ENCODE data around the gene RAI1.
A peak's percentile ranks its signal among the peaks of the same experiment; 100 is the strongest.

RAI1 gene

DNA sequence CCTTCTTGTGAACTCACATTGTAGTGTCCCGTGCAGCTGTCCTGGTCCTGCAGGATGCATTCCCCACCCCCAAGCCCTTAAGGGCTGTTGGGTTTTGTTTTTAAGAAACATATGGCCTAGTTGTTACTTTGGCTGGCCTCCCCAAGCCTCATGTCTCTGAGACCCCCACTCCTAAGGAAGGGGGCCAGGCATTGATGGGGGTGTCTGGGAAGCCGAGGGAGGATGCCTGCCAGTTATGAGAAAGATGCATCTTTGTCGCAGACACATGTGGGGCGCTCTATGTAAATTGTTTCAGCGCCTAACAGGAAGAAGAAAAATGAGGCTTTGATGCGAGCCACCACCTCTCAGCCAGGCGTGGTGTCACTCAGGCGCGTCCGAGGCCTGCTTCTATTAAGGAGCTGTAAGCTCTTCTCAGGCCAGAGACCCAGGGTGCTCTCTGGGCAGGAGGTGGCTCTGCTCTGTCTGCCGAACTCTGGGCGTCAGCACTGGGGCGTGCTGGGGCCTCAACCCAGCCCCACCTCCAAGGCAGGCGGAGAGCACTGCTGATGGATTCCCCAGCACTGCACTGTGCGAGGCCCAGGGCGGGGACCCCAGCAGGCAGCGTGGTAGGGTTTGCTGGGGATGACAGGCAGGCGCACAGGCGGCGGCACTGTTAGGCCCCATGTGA is 85.0 kb downstream of the RAI1 start:
- no peak for DNase-seq (ENCODE audit: low read depth in 3 of 3)

DNA sequence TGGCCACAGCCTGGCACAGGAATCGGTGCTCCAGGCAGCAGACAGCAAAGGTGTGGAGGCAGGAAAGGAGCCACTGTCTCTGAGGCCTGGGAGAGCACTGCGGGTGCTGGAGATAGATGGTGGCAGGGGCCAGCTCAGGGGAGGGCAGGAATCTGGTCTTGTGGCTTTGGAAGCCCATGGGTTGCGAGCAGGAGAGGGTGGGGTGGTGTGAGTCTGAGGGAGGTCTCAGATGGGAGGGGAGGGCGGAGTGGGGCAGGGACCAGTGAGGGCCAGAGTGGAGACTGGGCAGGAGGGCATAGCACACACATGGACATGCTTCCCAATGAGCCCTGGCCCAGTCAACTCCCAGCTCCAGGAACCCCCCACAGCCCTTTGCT is 85.5 kb downstream of the RAI1 start:
- no peak for DNase-seq (ENCODE audit: low read depth in 3 of 3)

DNA sequence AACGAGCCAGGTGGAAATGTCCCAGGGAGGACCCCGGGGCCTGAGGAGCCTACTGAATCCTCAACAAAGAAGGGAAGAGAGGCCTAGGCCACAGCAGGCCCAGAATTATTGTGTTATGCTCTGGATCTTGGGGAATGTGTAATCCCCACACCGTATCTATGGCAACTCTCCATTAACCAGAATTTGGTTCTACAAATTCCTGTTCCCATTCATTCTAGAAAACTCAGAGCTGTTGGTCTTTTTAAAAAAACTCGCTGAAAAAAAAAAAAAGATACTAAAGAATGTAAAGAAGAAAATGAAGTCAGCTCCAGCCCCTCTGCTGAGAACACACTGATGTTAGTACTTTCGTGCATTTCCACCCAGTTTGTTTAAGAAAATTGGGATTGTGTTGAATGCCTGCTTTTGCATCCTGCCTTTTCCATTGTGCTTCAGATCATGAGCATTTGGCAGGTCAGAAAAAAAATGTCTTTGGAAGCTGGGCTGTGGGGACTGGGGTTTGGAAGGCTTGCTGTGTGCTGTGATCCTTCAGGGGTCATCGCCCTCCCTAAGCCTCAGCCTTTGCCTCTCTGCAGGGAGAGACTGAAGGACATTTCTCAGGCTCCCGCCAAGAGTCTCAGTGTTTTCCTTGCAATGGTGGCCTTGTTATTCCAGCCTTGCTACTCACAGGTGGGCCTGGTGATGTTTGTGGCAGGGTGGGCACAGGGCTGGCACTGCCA is 86.1 kb downstream of the RAI1 start:
- DNase-seq (ENCODE audit: low read depth in 3 of 3), result no peak

DNA sequence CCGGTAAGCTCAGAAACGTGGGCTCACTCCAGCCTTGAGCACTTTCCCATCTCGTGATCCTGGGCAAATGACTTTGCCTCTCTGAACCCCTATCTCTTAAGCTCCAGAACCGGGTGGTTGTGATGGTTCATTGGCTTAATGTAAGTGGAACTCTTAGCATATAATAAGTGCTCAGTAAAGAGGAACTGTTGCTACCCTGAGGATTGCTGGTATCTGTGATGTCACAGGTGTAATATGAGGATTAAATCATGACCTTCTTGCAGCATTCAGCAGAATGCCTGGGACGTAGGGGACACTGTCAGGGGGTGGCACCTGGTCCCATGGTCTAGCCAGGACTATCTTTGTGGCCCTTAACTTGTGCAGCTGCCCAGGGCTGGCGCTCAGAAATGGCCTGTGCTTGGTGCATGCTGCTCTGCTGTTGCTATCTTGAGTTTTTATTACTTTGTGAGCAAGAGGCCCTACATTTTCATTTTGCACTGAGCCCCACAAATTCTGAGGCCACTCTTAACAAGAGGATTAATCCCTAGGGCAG is 86.7 kb downstream of the RAI1 start:
- no peak for DNase-seq (ENCODE audit: low read depth in 3 of 3)

DNA sequence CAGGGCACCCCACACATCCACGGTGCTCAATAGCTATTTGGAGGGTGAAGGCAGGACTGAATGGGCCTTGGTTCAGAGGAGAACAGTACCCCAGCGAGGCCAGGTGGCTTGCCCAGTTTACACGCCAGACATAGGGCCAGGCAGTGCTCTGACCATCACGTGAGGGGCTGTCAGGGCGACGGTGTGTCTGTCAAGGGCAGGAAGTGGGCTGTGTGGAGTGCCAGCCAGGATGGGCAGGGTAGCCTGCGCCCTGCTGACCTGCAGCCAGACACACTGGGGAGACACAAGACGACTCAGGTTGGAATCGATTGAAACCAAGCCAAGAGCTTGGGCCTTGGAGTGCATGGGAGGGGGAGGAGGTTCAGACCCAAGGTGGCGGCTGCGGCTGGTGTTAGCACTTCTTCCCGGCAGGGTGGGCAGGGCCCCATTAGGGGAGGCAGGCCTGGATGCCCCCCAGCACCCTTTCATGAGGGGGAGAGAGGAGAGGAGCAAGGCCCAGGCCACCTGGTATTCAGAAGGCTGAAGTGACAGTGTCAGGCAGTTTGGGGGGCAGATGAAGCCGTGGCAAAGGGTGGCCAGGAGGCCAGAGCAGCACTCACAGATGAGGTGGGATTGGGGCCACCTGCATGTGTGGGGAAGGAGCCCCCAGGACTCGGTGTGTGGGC is 87.3 kb downstream of the RAI1 start:
- DNase-seq (ENCODE audit: low read depth in 3 of 3), result no peak

DNA sequence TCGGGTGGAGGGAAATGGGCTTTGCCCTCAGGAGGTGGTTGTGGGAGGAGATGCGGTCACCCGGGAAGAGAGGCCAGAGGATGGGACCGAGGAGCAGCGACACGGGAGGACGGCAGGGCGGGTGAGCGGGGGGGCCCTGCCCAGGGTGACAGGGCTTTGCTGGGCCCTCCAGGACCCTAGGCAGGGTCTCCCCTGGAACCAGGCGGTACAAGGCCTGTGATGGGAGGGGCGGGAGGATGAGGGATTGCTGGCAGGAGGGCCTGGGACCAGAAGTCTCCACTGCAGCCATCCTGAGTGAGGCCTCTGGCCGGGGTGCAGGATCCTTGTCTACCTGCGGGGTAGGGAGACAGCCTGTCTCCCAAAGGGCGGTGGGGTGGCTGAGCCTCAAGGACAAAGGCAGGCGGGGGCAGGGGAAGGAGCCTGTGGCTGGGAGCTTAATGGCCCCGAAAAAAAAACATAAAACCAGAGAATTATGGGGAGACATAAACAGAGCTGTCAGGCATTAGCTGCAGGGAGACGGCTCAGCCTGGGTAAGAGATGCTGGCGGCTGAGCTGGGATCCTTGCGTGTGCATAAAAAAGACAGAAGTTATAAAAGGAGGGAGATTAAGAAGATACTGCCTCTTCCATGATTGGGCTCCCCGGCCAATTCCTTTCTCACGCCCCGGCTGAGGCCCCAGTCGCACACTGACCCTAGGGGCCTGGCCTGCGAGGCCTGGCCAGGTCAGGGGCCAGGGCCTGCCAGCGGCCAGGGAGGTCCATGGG is 88.8 kb downstream of the RAI1 start:
- DNase-seq (ENCODE audit: low read depth in 3 of 3), result no peak

DNA sequence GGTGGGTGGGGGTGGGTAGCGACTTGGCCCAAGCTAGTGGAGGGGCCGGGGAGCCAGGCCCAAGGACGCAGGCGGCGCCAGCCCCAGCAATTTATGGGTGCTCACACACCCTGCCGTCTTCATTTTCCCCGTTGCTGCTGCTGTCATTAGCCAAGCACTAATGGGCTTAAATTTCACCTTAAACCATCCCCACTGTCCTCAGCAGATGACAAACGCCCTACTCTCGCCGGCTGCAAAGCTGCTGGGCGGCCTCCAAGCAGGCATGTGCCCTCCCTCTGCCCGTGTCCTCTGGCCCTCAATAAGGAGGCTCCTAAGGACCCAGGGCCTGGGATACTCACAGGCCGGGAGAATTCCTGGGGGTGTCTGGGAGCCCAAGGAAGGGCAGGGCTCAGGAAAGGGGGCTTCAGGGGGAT is 89.4 kb downstream of the RAI1 start:
- no peak for DNase-seq (ENCODE audit: low read depth in 3 of 3)

DNA sequence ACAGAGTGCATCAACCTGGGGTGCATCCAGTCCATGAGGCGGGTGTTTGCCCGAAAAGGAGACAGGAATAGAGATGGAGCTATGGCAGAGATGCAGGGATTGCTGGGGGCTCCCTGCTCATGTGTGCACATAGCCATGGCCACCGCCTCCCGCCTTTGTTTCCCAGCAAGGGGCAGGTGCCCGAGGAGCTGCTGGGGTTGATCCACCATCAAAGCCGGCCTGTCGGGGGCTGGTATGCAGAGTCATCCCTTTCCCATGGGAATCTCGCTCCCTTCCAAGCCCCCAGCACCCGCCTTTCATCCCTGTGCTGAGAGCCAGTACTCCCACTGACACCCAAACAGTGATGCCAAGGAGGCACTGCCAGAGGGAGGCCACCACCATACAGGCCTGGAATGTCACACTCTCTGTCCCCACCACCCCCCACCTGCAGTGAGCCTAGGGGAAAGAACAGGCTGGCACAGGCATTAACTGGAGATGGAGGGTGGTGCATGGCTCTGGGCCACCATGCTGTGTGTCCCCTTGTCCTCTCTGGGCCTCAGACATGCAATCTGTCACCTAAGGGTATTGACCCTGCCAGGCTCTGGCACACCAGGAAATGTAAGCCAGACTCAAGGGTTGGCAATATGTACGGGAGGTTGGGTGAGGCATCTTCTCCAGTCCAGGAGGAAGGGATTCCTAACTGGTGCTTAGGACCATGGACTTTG is 90.4 kb downstream of the RAI1 start:
- no peak for DNase-seq (ENCODE audit: low read depth in 3 of 3)

DNA sequence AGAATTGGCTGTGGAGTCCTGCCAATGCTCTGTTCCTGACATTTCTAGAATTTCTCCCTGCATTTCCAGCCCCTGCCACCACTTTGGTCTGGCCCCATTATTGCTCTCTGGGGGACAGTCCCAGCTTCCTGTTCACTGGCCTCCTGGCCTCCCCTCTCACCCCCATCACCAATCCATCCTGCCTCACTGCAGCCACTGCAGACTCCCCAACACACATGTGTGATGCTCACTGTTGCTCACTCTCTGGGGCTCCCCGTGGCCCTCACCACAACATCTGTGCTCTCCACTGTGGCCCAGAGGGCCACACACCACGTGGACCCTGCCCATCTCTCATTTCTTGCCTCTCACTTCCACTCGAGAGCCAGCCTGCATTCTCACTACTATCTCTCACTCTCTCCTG is 91.0 kb downstream of the RAI1 start:
- DNase-seq (ENCODE audit: low read depth in 3 of 3), result no peak

DNA sequence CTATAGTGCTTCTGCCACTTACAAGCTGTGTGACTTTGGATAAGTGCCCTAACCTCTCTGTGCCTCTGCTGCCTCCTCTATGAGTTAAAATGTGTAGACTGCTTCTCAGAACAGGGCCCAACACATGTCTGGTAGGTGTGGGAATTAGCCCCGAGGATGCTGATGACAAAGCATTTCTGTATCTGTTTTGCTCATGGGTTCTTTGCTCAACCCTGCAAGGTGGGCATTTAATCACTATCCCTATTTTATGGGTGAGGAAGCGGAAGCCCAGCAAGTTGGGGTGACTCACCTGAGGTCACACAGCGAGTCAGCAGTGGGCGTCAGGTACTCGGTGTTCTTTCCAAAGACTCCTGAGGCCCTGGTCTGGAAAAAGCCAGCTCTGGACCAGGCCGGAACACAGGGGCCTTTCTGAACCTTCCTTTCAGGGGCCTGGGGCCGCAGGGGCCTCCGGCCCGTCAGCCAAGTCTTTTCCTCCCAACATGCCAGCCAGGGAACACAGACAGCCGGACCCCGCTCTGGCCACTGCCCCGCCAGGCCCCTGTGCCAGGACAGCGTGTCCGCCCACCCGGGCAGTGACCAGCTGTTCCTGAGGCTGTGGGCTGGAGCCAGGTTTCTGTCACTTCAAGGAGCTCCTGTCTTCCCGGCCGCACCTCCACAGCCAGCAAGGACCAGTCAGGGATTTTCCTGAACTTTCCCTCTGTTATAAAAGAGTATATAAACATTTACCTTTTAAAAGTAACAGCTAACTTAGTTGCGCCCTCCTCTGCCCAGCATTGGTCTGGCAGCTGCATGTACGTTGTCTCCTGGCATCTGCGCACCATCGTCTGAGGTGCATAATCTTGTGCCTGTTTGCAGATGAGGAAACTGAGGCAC is 93.0 kb downstream of the RAI1 start:
- DNase-seq (ENCODE audit: low read depth in 3 of 3), result no peak

DNA sequence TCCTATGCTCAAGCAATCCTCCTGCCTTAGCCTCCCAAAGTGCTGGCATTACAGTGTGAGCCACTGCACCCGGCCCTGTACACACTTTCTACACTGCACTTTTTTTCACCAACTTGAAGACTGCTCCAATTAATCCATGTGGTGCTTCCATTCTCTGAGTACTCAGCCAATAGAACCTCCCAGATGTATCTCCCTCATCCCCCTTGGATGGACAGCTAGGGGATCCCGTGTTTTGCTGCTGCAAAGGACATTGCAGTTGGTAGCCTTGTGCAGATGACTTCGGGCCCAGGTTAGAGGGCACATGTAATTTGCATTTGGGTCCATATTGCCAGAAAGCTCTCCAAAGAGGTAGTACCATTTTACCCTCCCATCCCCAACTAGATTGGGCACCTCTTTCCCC is 95.6 kb downstream of the RAI1 start:
- no peak for DNase-seq (ENCODE audit: low read depth in 3 of 3)

DNA sequence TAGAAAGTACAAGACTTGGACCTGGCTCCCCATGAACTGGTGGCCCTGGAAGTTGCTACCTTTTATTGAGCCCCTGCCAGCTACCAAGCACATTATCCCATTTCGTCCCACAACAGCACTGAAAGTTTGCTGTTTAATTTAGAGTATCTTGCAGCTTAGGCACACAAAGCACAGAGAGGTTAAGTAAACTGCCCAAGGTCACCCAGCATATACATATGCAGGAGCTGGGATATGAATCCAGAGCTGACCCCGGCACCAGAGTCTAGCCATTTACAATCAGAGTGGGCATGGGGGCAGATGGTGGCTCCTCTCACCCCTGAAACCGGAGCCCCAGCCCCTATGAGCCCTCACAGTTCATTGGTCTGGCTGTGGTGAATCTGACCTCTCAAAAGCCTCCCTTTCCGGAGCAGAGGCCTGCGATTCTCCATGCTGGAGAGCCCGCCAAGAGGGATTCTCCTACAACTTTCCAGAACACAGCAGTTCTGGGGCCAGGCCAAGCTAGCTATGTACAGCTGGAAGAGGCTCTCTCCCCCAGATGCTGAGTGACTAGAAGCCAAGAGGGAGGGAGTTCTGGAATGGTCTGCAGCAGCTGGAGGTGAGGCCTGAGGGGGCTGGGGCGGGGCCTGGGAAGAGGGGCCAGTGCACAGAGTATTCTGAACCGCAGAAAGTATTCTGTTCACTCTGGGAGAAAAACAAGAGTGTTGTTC is 97.2 kb downstream of the RAI1 start:
- no peak for DNase-seq (ENCODE audit: low read depth in 3 of 3)

DNA sequence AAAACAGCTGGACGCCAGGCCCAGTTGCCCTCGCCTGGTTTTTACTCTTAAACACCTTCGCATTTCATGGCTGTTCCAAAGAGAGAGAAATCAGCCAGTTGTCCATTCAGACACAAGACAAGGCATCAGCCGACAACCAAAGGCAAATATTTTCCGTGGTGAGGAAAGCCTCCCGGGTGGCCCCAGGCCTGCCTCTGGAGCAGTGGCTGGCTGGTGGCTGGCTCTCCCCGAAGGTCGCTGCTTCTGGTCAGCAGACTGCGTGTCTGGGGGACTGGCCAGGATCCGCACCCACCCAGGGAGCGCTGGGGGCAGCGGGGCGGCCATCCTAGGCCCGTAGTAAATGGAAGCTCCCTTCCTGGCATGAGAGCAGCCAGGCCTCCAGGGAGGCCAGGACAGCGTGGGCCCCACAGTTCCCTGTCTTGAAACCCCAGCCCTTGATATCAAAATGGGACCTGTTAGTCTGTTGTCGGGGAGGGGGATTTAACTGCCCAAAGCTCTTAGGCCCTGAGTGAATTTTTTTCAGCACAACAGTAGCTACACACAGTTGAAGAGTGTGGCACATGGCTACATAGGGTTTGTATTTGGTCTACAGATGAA is 97.9 kb downstream of the RAI1 start:
- no peak for DNase-seq (ENCODE audit: low read depth in 3 of 3)

DNA sequence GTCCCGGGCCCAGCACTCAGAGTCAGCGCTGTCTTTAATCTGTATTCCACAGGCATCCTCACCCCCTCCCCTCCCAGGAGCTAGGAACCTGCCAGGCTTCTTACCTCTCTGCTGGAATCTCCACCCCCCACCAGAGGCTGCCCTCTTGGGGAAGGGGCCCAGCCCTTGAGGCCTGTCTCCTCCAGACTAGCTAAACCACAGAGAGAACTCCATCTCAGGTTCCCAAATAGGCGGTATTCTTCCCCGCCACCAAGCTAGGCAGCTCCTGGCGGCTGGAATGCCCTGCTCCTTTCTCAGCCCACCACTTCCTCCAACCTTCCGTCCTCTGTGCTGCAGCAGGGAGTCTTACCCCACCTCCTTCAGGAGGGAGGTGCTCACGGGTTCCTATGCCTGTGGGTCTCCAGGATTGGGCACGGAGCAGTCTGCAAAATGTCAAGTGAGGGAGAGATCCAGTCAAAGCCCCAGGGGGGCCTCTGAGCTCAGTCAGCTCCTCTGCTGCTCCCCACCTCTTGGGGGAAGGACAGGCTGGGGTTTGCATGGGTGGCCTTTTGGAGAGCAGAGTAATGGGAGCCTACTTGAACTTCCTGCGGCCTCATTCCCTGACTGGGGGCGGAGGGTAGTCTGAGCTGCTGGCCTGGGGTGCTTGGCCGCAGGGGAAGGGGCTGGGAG is 99.8 kb downstream of the RAI1 start:
- no peak for DNase-seq (ENCODE audit: low read depth in 3 of 3)

DNA sequence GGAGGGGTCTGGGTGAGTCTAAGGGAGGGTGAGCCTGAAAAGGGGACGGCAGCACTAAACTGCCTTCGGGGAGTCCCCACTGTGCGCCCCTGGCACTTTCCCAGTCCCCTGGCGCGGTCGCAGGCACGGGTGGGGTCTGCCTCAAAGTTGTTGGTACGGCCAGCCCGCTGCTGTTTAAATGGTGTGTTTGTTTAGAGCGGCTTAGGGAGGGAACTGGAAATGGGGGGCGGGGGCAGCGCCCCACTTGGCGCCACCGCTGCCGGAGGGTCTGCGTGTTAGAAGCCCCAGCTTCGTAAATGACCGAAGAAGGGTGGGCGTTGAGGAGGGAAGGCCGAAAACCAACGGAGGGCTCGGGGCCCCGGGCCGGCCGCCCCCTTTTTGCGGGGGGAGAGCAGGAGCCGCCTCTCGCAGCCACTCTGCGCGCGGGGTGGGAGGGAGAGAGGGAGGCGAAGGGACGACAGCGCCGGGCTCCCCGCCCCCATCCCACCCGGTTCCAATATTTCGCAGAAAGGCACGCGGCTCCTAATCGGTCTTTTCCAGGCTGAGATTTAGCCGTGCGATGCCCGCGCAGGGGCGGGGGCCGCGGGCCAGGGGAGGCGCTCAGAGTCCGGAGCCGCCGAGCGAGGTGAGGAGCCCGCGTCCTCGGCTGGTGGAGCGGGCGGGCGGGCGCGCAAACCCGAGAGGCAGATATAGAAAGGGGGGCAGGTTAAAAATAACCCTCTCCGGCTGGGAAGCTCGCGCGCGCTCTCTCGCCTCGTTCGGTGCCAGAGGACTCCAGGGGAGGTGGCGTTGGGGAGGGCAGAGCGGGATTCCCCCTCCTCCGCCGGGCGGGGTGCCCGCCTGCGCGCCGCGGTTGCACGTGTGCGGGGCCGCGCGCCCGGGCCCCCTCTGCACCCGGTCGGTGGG is 100.6 kb downstream of the RAI1 start:
- peak in 1 of 3 experiments; percentile 27 for DNase-seq (ENCODE audit: low read depth in 3 of 3)

DNA sequence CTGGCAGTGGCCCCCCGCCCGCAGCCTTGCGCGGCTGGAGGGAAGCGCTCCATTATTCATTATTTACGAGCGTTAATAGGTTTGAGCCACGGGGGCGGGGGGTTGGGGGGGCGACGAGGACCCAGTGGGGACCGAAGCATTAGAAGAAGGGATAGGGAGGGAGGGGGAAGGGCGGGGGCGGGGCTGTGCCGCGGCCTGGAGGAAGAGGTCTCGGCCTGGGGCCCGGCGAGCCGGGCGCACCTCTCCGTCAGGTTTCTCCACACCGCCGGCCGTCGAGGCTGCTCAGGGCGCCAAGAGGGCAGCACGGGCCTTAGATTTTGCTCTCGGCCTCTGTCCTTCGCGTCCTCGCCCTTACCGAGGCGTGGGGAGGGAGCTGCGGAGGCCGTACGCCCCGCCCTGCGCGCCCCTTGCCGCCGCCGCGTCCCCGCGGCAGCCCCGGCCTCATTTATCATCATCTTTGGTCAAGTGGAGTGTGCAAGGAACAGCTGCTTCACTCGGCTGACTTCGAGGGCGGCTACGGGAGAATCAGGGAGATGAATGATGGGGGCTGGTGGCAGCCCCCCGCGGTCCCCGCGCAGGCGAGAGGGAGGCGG is 101.4 kb downstream of the RAI1 start:
- peak in 1 of 3 experiments; percentile 12 for DNase-seq (ENCODE audit: low read depth in 3 of 3)

DNA sequence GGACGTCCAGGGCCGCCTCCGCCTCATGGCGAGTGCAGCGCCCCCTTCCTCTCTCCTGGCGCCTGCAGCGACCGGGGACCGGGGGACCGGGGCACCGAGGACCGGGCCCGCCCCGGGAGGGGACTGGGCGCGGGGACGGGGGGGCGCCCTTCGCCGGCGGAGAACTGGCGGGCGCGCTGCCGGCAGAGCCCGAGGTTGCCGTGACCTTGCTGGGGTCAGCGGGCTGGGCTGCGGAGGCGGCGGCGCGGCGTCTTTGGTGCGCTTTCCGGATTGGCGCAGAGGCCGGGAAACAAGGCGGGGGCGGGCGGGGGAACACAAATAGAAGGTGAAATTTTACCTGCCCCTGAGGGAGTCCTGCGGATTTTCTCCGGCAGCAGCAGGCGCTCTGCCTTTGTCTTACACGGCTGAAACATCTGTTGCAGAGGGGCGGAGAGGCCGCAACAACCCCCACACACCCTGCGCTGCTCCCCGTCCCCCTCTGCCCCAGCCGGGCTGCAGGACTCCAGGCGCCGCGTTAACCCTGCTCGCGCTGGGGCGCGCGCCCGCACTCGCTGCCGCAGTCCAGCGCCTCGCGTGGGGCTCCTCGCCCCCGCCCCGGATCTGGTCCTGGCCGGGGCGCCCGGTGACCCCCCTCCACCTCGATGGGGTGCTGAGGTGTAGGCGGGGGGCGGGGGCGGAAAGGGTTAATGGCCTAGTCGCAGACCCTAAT is 102.0 kb downstream of the RAI1 start:
- DNase-seq (ENCODE audit: low read depth in 3 of 3), result peak in 1 of 3 experiments; percentile 65

All from stimulated activated CD4-positive, alpha-beta T cell treated with anti-CD3 and anti-CD28 coated beads, TNF-alpha, amount 100 ng/mL, for 24 hours (primary cell).